GM13976 (cell line): ENCODE results near the gene NLGN4X.

ENCODE experiments used
- DNase-seq: peaks from one replicate; pipeline ENCODE4 v3.0.0; 2012; ENCODE audit warnings: low spot score
- CTCF ChIP-seq: IDR thresholded peaks from 2 replicates; pipeline ENCODE4 v1.5.1; 2012; ENCODE audit warnings: borderline replicate concordance, mild to moderate bottlenecking; ENCODE audit not compliant: insufficient read depth; ENCODE audit errors: extremely low read depth, missing control alignments, control extremely low read depth
- in situ Hi-C: fragments of 300-500 bp; cut with MboI; formaldehyde crosslinking; loops from one replicate; pipeline ENCODE4 v1.12.0; 2022; ENCODE audit warnings: low sequenced_read_pairs, mixed read lengths, inconsistent platforms; ENCODE audit not compliant: unreplicated experiment

NLGN4X gene

GRCh38 chrX:6169407-6169806, 59.3 kb downstream of the NLGN4X start:
- DNase-seq, result no peak
- in situ Hi-C loops, result no loop called here
- TF ChIP-seq CTCF, result no peak

- TF ChIP-seq CTCF, result no peak
- DNase-seq, result no peak
- in situ Hi-C loops, result no loop called here
Observed at GRCh38 chrX:6163721-6164120, 64.9 kb downstream of the NLGN4X start.

GRCh38 chrX:6159468-6159867, 69.2 kb downstream of the NLGN4X start:
- no peak for DNase-seq
- in situ Hi-C loops, result no loop called here
- no peak for TF ChIP-seq CTCF

GRCh38 chrX:6151971-6152370, 76.7 kb downstream of the NLGN4X start:
- TF ChIP-seq CTCF, result no peak
- in situ Hi-C loops, result no loop called here
- DNase-seq, result no peak

GRCh38 chrX:6149060-6149872, 79.4 kb downstream of the NLGN4X start:
- in situ Hi-C loops, result no loop called here
- TF ChIP-seq CTCF, result no peak
- DNase-seq, result no peak

- in situ Hi-C loops, result no loop called here
- no peak for DNase-seq
- no peak for TF ChIP-seq CTCF
Observed at GRCh38 chrX:6134255-6134654, 94.4 kb downstream of the NLGN4X start.
